Measurements from ENCODE around the gene SLC25A10.

SLC25A10 gene

DNA sequence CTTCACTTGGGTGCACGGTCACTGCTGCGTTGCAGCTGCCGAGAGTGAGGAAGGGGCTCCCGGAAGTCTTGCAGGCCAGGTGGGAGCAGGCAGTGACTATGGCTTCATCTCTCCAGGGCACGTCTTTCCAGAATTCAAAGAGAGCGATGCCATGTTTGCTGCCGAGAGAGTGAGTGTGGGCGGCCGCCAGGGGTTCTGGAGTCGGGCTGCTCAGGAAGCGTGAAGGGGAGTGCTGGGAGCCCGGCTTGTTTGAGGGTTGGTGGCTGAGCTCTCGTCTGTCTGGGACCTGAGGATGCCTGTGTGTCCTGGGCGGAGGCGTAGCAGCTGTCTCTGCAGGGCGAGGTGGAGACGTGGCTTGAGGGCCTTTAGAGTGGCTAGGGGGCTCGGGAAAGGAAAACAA lies 22.0 kb upstream of the SLC25A10 start:
- H3K27ac ChIP-seq (ENCODE audit: low read length), result no peak overlapping the region
- no peaks in the 10 kb centered on the region for H3K9me3 ChIP-seq (ENCODE audit: insufficient read depth, low read depth, low read length)
- peaks cover 86% of the 10 kb centered on the region for H3K36me3 ChIP-seq (ENCODE audit: insufficient read depth, low read depth, low read length)
- no peaks in the 10 kb centered on the region for H3K27me3 ChIP-seq (ENCODE audit: insufficient read depth, low read length)
- H3K9ac ChIP-seq (ENCODE audit: low read depth, low read length), result no peak overlapping the region
- peaks cover under 1% of the 10 kb centered on the region; the same call in 1 of the 2 replicates for H3K4me1 ChIP-seq (ENCODE audit: insufficient read depth, low read length)
- H3K4me3 ChIP-seq (ENCODE audit: low read length), result no peak overlapping the region

DNA sequence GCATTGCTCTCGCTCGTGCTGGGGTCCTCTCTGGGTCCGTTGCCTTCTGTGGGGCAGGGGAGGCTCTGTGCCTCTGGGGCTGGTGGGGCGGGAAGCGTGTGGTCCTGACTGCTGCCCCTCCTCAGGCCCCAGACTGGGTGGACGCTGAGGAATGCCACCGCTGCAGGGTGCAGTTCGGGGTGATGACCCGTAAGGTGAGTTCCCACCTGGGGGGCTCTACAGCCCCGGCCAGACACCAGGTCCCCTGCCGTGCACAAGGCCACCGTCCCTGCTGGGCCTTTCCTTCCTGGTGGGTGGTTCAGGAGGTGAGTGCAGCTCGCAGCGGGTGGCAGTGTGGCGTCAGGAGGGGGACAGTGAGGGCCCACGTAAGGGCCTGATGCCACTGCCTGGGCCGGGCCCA lies 21.5 kb upstream of the SLC25A10 start:
- Histone ChIP-seq H3K27me3 (ENCODE audit: insufficient read depth, low read length) (no peaks in the 10 kb centered on the region), H3K36me3 (ENCODE audit: insufficient read depth, low read depth, low read length) (peaks cover 88% of the 10 kb centered on the region), H3K9ac (ENCODE audit: low read depth, low read length) (no peak overlapping the region)

DNA sequence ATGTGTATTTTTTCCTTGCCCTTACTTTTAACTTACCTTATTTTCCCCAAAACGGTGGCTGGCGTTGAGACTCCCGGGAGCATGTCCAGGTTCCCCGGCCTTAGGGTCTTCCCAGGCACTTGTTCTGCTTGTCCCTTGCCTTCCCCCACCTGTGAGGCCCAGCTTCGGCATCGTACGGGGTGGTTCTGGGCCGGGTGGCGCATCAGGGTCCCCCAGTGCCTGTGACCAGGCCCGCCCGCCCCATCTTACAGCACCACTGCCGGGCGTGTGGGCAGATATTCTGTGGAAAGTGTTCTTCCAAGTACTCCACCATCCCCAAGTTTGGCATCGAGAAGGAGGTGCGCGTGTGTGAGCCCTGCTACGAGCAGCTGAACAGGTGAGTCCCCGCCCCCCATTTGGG lies 20.9 kb upstream of the SLC25A10 start:
- Histone ChIP-seq H3K27ac (ENCODE audit: low read length) (no peak overlapping the region), H3K9ac (ENCODE audit: low read depth, low read length) (no peak overlapping the region), H3K36me3 (ENCODE audit: insufficient read depth, low read depth, low read length) (peaks cover 88% of the 10 kb centered on the region), H3K27me3 (ENCODE audit: insufficient read depth, low read length) (no peaks in the 10 kb centered on the region), H3K4me3 (ENCODE audit: low read length) (no peak overlapping the region), H3K4me1 (ENCODE audit: insufficient read depth, low read length) (no peaks in the 10 kb centered on the region), H3K9me3 (ENCODE audit: insufficient read depth, low read depth, low read length) (no peaks in the 10 kb centered on the region)

More for the DNA sequence above, 21.5 kb upstream of the SLC25A10 start:
- Histone ChIP-seq H3K9me3 (ENCODE audit: insufficient read depth, low read depth, low read length) (no peaks in the 10 kb centered on the region), H3K4me1 (ENCODE audit: insufficient read depth, low read length) (no peaks in the 10 kb centered on the region), H3K27ac (ENCODE audit: low read length) (no peak overlapping the region), H3K4me3 (ENCODE audit: low read length) (no peak overlapping the region)

DNA sequence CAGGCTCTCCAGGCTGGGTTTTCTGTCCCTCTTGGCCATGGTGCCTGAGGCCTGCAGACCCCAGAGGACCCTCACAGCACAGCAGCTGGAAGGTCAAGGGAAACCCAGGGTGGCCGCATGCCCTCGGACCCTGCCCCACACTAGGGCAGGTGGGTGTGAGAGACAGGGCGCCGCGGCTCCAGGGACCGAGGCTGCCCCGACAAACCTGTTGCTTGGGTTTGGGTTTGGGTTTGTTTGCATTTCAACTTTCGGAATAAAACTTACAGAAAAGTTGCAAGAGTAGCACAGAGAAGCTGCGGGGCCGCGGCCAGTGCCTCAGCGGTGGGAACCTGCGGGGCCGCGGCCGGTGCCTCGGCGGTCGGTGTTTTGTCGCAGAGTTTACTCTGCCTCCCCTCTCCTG lies 20.5 kb upstream of the SLC25A10 start:
- H3K4me3 ChIP-seq (ENCODE audit: low read length), result no peak overlapping the region
- H3K27me3 ChIP-seq (ENCODE audit: insufficient read depth, low read length), result no peaks in the 10 kb centered on the region
- H3K36me3 ChIP-seq (ENCODE audit: insufficient read depth, low read depth, low read length), result peaks cover 88% of the 10 kb centered on the region
- no peak overlapping the region for H3K27ac ChIP-seq (ENCODE audit: low read length)
- H3K4me1 ChIP-seq (ENCODE audit: insufficient read depth, low read length), result no peaks in the 10 kb centered on the region
- H3K9ac ChIP-seq (ENCODE audit: low read depth, low read length), result no peak overlapping the region
- no peaks in the 10 kb centered on the region for H3K9me3 ChIP-seq (ENCODE audit: insufficient read depth, low read depth, low read length)

DNA sequence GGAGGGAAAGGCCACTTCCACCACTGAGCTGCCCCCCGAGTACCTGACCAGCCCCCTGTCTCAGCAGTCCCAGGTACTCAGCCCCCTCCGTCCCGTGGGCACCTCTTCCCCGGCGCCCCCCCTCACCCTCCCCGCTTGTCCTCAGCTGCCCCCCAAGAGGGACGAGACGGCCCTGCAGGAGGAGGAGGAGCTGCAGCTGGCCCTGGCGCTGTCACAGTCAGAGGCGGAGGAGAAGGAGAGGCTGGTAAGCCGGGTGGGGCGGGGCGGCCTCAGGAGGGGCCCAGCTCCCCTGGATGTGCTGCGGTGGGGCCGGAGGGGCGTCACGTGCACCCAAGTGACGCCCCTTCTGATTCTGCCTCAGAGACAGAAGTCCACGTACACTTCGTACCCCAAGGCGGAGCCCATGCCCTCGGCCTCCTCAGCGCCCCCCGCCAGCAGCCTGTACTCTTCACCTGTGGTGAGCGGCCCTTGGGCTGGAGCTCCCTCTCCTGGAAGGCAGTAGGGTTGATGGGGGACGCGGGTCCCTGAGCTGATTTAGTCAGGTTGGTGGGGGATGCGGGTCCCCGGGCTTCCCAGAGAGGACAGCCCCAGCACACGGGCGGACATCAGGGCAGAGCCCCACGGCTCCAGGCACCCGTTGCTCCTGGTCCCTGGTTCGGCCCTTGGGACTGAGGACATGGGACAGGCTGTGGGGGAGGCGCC lies 18.4 kb upstream of the SLC25A10 start:
- Histone ChIP-seq H3K4me3 (ENCODE audit: low read length) (no peak overlapping the region), H3K9ac (ENCODE audit: low read depth, low read length) (no peak overlapping the region), H3K27ac (ENCODE audit: low read length) (no peak overlapping the region), H3K9me3 (ENCODE audit: insufficient read depth, low read depth, low read length) (no peaks in the 10 kb centered on the region), H3K36me3 (ENCODE audit: insufficient read depth, low read depth, low read length) (peaks cover 90% of the 10 kb centered on the region), H3K4me1 (ENCODE audit: insufficient read depth, low read length) (no peaks in the 10 kb centered on the region), H3K27me3 (ENCODE audit: insufficient read depth, low read length) (no peaks in the 10 kb centered on the region)

DNA sequence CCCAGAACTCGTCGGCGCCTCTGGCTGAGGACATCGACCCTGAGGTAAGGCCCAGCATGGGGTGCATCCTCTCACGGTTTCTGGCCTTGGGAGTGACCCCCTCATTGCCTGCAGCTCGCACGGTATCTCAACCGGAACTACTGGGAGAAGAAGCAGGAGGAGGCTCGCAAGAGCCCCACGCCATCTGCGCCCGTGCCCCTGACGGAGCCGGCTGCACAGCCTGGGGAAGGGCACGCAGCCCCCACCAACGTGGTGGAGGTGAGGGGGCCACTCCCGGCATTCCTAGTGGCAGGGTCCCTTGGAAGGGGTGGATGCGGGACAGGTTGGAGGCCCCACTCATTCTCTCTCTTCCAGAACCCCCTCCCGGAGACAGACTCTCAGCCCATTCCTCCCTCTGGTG lies 17.3 kb upstream of the SLC25A10 start:
- Histone ChIP-seq H3K36me3 (ENCODE audit: insufficient read depth, low read depth, low read length) (peaks cover 85% of the 10 kb centered on the region), H3K4me3 (ENCODE audit: low read length) (no peak overlapping the region), H3K4me1 (ENCODE audit: insufficient read depth, low read length) (no peaks in the 10 kb centered on the region), H3K27me3 (ENCODE audit: insufficient read depth, low read length) (no peaks in the 10 kb centered on the region), H3K9me3 (ENCODE audit: insufficient read depth, low read depth, low read length) (no peaks in the 10 kb centered on the region), H3K9ac (ENCODE audit: low read depth, low read length) (no peak overlapping the region), H3K27ac (ENCODE audit: low read length) (no peak overlapping the region)

DNA sequence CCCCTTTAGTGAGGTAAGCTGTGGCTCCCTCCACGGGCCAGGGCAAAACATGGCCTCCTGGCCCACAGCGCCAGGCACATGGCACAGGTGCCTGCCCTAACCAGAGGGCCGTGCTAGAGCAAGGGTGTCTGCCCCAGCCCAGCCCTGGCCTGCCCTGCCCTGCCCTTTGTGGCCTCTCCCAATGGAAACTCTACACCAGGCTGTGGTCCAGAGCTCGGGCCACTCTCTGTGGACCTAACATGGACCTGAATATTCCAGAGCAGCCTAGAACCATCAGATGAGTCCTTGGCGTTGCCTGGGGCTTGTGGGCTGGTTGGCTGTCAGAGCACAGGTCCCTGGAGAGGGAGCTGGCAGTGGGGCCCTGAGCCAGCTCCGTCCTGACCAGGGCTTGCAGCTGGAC lies 16.9 kb upstream of the SLC25A10 start:
- Histone ChIP-seq H3K27me3 (ENCODE audit: insufficient read depth, low read length) (no peaks in the 10 kb centered on the region), H3K36me3 (ENCODE audit: insufficient read depth, low read depth, low read length) (peaks cover 81% of the 10 kb centered on the region), H3K9me3 (ENCODE audit: insufficient read depth, low read depth, low read length) (no peaks in the 10 kb centered on the region), H3K4me3 (ENCODE audit: low read length) (no peak overlapping the region), H3K27ac (ENCODE audit: low read length) (no peak overlapping the region), H3K9ac (ENCODE audit: low read depth, low read length) (no peak overlapping the region), H3K4me1 (ENCODE audit: insufficient read depth, low read length) (no peaks in the 10 kb centered on the region)

DNA sequence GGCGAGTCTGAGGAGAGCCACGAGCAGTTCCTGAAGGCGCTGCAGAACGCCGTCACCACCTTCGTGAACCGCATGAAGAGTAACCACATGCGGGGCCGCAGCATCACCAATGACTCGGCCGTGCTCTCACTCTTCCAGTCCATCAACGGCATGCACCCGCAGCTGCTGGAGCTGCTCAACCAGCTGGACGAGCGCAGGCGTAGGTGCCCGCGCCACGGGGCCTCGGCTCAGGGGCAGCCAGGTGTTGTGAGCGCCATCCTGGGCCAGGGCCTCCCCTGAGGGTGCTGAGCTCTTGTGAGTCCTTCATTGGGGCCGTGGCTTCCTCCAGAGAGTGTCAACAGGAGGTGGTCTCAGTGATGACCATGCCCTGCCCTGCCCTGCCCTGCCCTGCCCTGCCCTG lies 16.3 kb upstream of the SLC25A10 start:
- no peaks in the 10 kb centered on the region for H3K27me3 ChIP-seq (ENCODE audit: insufficient read depth, low read length)
- no peak overlapping the region for H3K9ac ChIP-seq (ENCODE audit: low read depth, low read length)
- peaks cover 79% of the 10 kb centered on the region for H3K36me3 ChIP-seq (ENCODE audit: insufficient read depth, low read depth, low read length)
- no peak overlapping the region for H3K27ac ChIP-seq (ENCODE audit: low read length)
- no peaks in the 10 kb centered on the region for H3K4me1 ChIP-seq (ENCODE audit: insufficient read depth, low read length)
- no peaks in the 10 kb centered on the region for H3K9me3 ChIP-seq (ENCODE audit: insufficient read depth, low read depth, low read length)
- H3K4me3 ChIP-seq (ENCODE audit: low read length), result no peak overlapping the region

DNA sequence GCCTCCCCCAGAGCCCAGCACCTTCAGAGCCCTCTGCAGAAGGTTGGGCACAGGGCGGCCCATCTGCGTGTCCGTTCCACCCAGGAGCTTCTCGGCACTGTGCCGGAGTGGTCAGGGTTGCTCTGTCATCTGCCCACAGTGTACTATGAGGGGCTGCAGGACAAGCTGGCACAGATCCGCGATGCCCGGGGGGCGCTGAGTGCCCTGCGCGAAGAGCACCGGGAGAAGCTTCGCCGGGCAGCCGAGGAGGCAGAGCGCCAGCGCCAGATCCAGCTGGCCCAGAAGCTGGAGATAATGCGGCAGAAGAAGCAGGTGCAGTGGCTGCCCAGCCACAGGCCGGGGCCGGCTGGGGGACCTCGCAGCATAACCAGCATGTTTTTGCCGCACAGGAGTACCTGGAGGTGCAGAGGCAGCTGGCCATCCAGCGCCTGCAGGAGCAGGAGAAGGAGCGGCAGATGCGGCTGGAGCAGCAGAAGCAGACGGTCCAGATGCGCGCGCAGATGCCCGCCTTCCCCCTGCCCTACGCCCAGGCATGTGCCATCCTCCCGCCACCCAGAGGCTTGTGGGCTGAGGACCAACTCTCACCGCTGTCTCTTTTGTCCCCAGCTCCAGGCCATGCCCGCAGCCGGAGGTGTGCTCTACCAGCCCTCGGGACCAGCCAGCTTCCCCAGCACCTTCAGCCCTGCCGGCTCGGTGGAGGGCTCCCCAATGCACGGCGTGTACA lies 15.7 kb upstream of the SLC25A10 start:
- no peaks in the 10 kb centered on the region for H3K27me3 ChIP-seq (ENCODE audit: insufficient read depth, low read length)
- no peak overlapping the region for H3K4me3 ChIP-seq (ENCODE audit: low read length)
- H3K9me3 ChIP-seq (ENCODE audit: insufficient read depth, low read depth, low read length), result no peaks in the 10 kb centered on the region
- peaks cover 79% of the 10 kb centered on the region for H3K36me3 ChIP-seq (ENCODE audit: insufficient read depth, low read depth, low read length)
- H3K27ac ChIP-seq (ENCODE audit: low read length), result no peak overlapping the region
- H3K4me1 ChIP-seq (ENCODE audit: insufficient read depth, low read length), result no peaks in the 10 kb centered on the region; the same call in 1 of the 2 replicates
- H3K9ac ChIP-seq (ENCODE audit: low read depth, low read length), result no peak overlapping the region

DNA sequence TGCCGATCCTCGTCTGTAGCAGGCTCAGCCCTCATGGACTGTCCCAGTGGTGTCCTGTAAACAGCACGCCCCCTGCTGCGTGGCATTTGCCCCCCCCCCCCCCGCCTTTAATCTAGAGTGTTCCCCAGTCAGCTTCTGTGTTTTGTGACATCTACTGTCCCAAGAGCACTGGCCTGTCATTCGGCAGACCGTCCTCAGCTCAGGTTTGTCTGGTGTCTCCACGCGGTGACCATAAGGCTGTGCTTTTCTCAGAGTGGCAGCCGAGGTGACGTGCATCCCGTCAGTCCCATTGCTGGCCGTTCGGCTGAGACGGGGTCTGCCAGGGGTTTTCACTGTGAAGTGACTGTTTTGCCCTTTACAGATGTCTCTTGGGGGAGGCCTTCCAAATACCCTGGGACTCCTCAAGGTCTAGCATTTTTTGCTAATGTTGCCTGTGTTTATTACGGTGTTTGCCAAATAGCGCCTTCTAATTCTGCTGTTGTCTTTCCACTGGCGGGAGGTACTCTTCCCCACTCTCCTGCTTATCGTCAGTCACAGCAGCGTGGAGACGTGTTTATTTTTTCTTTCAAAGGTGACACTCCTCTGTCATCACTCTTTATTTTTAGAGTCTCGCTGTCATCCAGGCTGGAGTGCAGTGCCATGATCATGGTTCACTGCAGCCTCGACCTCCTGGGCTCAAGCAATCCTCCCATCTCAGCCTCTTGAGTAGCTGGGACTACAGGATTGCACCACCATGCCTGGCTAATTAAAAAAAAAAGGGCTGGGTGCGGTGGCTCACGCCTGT lies 14.6 kb upstream of the SLC25A10 start:
- no peaks in the 10 kb centered on the region for H3K27me3 ChIP-seq (ENCODE audit: insufficient read depth, low read length)
- H3K9me3 ChIP-seq (ENCODE audit: insufficient read depth, low read depth, low read length), result no peaks in the 10 kb centered on the region
- peaks cover 74% of the 10 kb centered on the region for H3K36me3 ChIP-seq (ENCODE audit: insufficient read depth, low read depth, low read length)
- H3K4me1 ChIP-seq (ENCODE audit: insufficient read depth, low read length), result no peaks in the 10 kb centered on the region; the same call in 1 of the 2 replicates
- H3K9ac ChIP-seq (ENCODE audit: low read depth, low read length), result no peak overlapping the region
- H3K4me3 ChIP-seq (ENCODE audit: low read length), result no peak overlapping the region
- H3K27ac ChIP-seq (ENCODE audit: low read length), result no peak overlapping the region

DNA sequence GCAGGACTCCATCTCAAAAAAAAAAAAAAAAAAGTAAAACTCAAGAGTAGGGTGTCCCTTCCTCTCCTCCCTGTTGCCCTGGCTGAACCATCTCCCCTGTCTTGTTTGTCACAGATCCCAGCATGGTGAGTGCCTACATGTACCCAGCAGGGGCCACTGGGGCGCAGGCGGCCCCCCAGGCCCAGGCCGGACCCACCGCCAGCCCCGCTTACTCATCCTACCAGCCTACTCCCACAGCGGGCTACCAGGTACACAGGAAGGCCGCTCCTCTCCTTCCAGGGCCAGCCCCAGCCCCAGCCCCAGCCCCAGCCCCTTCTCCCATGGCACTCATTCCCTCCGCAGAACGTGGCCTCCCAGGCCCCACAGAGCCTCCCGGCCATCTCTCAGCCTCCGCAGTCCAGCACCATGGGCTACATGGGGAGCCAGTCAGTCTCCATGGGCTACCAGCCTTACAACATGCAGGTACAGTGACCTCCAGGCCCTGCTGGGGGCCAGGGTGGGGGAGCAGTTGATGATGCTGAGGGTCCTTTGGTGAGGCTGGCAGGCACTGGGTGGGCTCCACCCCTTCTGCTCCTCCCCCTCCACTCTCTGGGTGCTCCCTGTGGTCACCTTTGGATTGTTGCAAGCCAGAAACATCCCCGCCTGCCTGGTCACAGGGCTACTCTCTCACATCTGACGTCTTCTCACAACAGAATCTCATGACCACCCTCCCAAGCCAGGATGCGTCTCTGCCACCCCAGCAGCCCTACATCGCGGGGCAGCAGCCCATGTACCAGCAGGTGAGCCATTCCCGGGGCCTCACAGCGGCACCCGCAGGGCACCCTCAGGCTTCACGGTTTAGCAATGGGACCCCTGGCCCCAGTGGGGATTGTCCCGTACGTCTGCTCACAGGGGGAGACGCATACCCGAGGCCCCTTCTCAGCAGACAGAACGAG lies 11.5 kb upstream of the SLC25A10 start:
- Histone ChIP-seq H3K36me3 (ENCODE audit: insufficient read depth, low read depth, low read length) (peaks cover 61% of the 10 kb centered on the region), H3K9ac (ENCODE audit: low read depth, low read length) (no peak overlapping the region), H3K27me3 (ENCODE audit: insufficient read depth, low read length) (no peaks in the 10 kb centered on the region), H3K27ac (ENCODE audit: low read length) (no peak overlapping the region), H3K4me3 (ENCODE audit: low read length) (no peak overlapping the region), H3K9me3 (ENCODE audit: insufficient read depth, low read depth, low read length) (no peaks in the 10 kb centered on the region), H3K4me1 (ENCODE audit: insufficient read depth, low read length) (no peaks in the 10 kb centered on the region; the same call in 1 of the 2 replicates)
